ENCODE results near the gene SLC25A39. TPM values are rescaled to one million over a fixed set of nuclear protein-coding genes. Genes with fewer than 3 reads are reported as not detected.

SLC25A39 gene
- total RNA-seq, 2 donors from 2014 or later = 116 to 132 TPM

GRCh38 chr17:44308865-44309264, 15.8 kb downstream of the SLC25A39 start:
- peaks cover 4% of the 10 kb centered on the region for H3K4me1 ChIP-seq (replicated peaks)
- H3K4me3 ChIP-seq = peak overlapping the region; percentile 33 to 44
- no peak overlapping the region for H3K27ac ChIP-seq
- intact Hi-C loops (cut with DNase I) = no loop called here
- H3K9me3 ChIP-seq = no peaks in the 10 kb centered on the region
- WGBS = 5% methylated on average over 15 of the region's 15 CpGs
- H3K36me3 ChIP-seq = no peaks in the 10 kb centered on the region
- no peak for TF ChIP-seq POLR2A (IDR thresholded peaks at IDR 0.05)
- no peak for TF ChIP-seq POLR2AphosphoS5 (IDR thresholded peaks at IDR 0.05)
- TF ChIP-seq, protein P1, sequence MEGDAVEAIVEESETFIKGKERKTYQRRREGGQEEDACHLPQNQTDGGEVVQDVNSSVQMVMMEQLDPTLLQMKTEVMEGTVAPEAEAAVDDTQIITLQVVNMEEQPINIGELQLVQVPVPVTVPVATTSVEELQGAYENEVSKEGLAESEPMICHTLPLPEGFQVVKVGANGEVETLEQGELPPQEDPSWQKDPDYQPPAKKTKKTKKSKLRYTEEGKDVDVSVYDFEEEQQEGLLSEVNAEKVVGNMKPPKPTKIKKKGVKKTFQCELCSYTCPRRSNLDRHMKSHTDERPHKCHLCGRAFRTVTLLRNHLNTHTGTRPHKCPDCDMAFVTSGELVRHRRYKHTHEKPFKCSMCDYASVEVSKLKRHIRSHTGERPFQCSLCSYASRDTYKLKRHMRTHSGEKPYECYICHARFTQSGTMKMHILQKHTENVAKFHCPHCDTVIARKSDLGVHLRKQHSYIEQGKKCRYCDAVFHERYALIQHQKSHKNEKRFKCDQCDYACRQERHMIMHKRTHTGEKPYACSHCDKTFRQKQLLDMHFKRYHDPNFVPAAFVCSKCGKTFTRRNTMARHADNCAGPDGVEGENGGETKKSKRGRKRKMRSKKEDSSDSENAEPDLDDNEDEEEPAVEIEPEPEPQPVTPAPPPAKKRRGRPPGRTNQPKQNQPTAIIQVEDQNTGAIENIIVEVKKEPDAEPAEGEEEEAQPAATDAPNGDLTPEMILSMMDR (IDR thresholded peaks at IDR 0.05) = no peak
- no peak for DNase-seq (ENCODE audit: low spot score)
- no peaks in the 10 kb centered on the region for H3K27me3 ChIP-seq (replicated peaks; ENCODE audit: insufficient read depth)

GRCh38 chr17:44308320-44308818, 16.3 kb downstream of the SLC25A39 start, which contains the start of gene RUNDC3A:
Gene RUNDC3A (plus strand): TSS chr17:44308601. CDS start chr17:44308833, 232 bp downstream.
- H3K36me3 ChIP-seq = no peaks in the 10 kb centered on the region
- WGBS = 2% methylated on average over 39 of the region's 39 CpGs
- DNase-seq (ENCODE audit: low spot score) = peak; percentile 84
- TF ChIP-seq, protein P1 (IDR thresholded peaks at IDR 0.05) = no peak
- TF ChIP-seq POLR2AphosphoS5 (IDR thresholded peaks at IDR 0.05) = peak; percentile 67
- peaks cover 4% of the 10 kb centered on the region for H3K4me1 ChIP-seq (replicated peaks)
- no peaks in the 10 kb centered on the region for H3K9me3 ChIP-seq
- no peaks in the 10 kb centered on the region for H3K27me3 ChIP-seq (replicated peaks; ENCODE audit: insufficient read depth)
- peak within 1 kb of the TSS; percentile 33 to 44 for H3K4me3 ChIP-seq
- intact Hi-C loops (cut with DNase I) = no loop called here
- H3K27ac ChIP-seq = peak within 1 kb of the TSS; percentile 62 to 66

DNA sequence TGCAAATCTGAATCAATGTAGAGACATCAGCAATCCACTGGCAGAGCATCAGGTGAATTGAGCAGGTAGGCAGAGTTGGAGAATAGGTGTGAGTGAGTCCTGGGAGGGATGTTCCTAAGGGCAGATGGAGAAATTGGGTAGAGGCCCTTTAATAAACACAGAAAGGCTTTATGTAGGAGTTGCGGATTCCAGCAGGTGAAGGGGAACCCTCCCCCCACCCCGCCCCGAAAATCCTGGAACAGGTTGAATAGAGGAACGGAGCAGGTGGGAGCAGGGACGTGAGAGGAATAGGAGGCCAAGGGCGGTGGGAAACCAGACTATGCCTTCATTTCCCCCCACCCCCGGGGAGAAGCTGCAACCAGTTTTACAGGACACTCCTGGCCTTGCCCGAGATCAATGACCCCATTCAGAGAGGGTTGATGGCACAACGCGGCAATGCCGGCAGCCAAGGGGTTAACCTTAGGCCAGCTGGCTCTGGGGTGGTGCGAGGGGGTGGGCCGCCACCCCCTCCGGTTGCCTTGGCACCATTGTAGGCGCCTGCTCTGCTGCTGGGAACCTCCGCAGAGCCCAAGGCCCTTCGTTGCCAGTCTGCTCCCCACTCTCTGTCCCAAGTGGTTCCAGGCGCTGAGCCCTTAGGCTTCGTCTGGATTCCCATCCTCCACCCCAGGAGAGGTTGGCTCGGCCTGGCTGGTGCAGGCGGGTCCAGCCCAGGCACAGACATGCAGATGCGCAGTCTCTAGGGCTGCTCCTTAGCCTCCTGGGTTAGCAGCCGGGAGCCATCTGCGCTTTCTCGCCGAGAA, 17.0 kb downstream of the SLC25A39 start:
- no peak for TF ChIP-seq POLR2AphosphoS5 (IDR thresholded peaks at IDR 0.05)
- TF ChIP-seq POLR2A (IDR thresholded peaks at IDR 0.05) = no peak
- TF ChIP-seq, protein P1 (IDR thresholded peaks at IDR 0.05) = no peak
- Histone ChIP-seq H3K4me3 (peak overlapping the region; percentile 33 to 44), H3K36me3 (no peaks in the 10 kb centered on the region), H3K27me3 (replicated peaks; ENCODE audit: insufficient read depth) (no peaks in the 10 kb centered on the region), H3K27ac (peak overlapping the region; percentile 62 to 66), H3K9me3 (no peaks in the 10 kb centered on the region), H3K4me1 (replicated peaks) (peaks cover 4% of the 10 kb centered on the region)
- 3% methylated on average over 18 of the region's 26 CpGs for WGBS
- DNase-seq (ENCODE audit: low spot score) = peak; percentile 57
- intact Hi-C loops (cut with DNase I) = no loop called here

- Histone ChIP-seq H3K9me3 (no peaks in the 10 kb centered on the region), H3K27me3 (replicated peaks; ENCODE audit: insufficient read depth) (no peaks in the 10 kb centered on the region), H3K36me3 (no peaks in the 10 kb centered on the region), H3K4me3 (no peak overlapping the region), H3K4me1 (replicated peaks) (peaks cover 4% of the 10 kb centered on the region), H3K27ac (no peak overlapping the region)
- intact Hi-C loops (cut with DNase I) = no loop called here
- no peak for DNase-seq (ENCODE audit: low spot score)
- TF ChIP-seq POLR2AphosphoS5 (IDR thresholded peaks at IDR 0.05) (no peak), POLR2A (IDR thresholded peaks at IDR 0.05) (no peak)
- TF ChIP-seq, protein P1 (IDR thresholded peaks at IDR 0.05) = no peak
These were observed 20.0 kb downstream of the SLC25A39 start for GRCh38 chr17:44304651-44305050.

DNA sequence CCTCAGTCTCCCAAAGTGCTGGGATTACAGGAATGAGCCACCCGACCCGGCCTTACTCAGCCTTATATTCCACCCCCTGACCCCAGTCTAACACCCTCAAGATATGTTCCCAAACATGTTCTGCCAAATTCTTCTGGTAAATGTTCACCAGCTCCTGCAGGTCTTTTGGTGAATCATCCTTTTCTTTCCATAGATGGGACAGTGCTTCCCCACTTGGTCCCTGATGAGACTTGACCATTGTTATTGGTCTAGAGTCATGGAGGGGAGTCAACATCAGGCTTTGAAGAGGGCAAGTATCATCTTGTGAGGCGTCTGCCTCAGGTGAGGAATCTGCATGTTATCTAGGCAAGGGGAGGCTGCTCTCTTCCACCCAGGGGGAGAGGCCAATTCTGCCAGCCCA, 26.6 kb downstream of the SLC25A39 start:
- Histone ChIP-seq H3K4me1 (replicated peaks) (no peaks in the 10 kb centered on the region), H3K27ac (no peak overlapping the region), H3K36me3 (no peaks in the 10 kb centered on the region), H3K4me3 (no peak overlapping the region), H3K9me3 (no peaks in the 10 kb centered on the region), H3K27me3 (replicated peaks; ENCODE audit: insufficient read depth) (no peaks in the 10 kb centered on the region)
- 76% methylated on average over 3 of the region's 3 CpGs for WGBS
- intact Hi-C loops (cut with DNase I) = no loop called here
- TF ChIP-seq POLR2AphosphoS5 (IDR thresholded peaks at IDR 0.05) (no peak), POLR2A (IDR thresholded peaks at IDR 0.05) (no peak)
- TF ChIP-seq, protein P1 (IDR thresholded peaks at IDR 0.05) = no peak
- DNase-seq (ENCODE audit: low spot score) = no peak
